ENCODE data around the gene RBMX.

- TF ChIP-seq CTCF (IDR thresholded peaks at IDR 0.05): no peak
- no peak for TF ChIP-seq POLR2A (IDR thresholded peaks at IDR 0.05)
Measured at GRCh38 chrX:136856551-136856950, 24.0 kb downstream of the RBMX start.

Data from breast epithelium (tissue), 3 donors.